UCSD-AML1 (cell line): ENCODE data around the gene RER1.

Experiments
- DNase-seq: peaks from one replicate; lab custom pipeline; 2025; ENCODE audit not compliant: unreplicated experiment; lab: John Stamatoyannopoulos, UW

RER1 gene

GRCh38 chr1:2442661-2443060 is 51.0 kb downstream of the RER1 start:
- no peak for DNase-seq

- DNase-seq, result no peak
Measured at GRCh38 chr1:2443277-2444137, 51.9 kb downstream of the RER1 start.

- no peak for DNase-seq
Measured at GRCh38 chr1:2444138-2444591, 52.5 kb downstream of the RER1 start.

GRCh38 chr1:2445162-2445822 is 53.7 kb downstream of the RER1 start:
- DNase-seq, result no peak

- DNase-seq, result no peak
Measured at GRCh38 chr1:2445823-2446215, 54.2 kb downstream of the RER1 start.

- DNase-seq, result no peak
Measured at GRCh38 chr1:2446394-2446793, 54.8 kb downstream of the RER1 start.

- no peak for DNase-seq
Measured at GRCh38 chr1:2446861-2447260, 55.2 kb downstream of the RER1 start.

- DNase-seq, result no peak
Measured at GRCh38 chr1:2447276-2448097, 55.8 kb downstream of the RER1 start.

GRCh38 chr1:2448098-2448445 is 56.4 kb downstream of the RER1 start:
- DNase-seq, result peak; percentile 58

GRCh38 chr1:2449636-2450454 is 58.2 kb downstream of the RER1 start:
- DNase-seq, result no peak

GRCh38 chr1:2451741-2452140 is 60.1 kb downstream of the RER1 start:
- DNase-seq, result no peak

GRCh38 chr1:2452201-2452931 is 60.7 kb downstream of the RER1 start:
- DNase-seq, result no peak

- no peak for DNase-seq
Measured at GRCh38 chr1:2452932-2453315, 61.3 kb downstream of the RER1 start.

GRCh38 chr1:2454227-2454626 is 62.6 kb downstream of the RER1 start:
- no peak for DNase-seq
